Panc1 (cell line): Measurements from ENCODE around the gene ATP1A3. TPM values are rescaled to one million over a fixed set of nuclear protein-coding genes. Genes with fewer than 3 reads are reported as not detected.

ENCODE experiments used
- ATAC-seq: fragments of 200-7000 bp; cut with Tn5 transposase; 2 replicates; pipeline ENCODE4 v1.9.1; 2020; ENCODE audit warnings: mild to moderate bottlenecking, moderate library complexity
- BruUV-seq: library from RNA; stranded (reverse); fragments of 400-500 nt; replicated peaks from 2 replicates; lab custom pipeline; 2021; lab: Mats Ljungman, UMichigan
- CTCF ChIA-PET: fragments of 300-600 bp; sonication (Branson Sonifier 250); formaldehyde crosslinking; loops from one replicate; lab custom pipeline; 2022; ENCODE audit warnings: antibody characterized with exemption; lab: Charles Lee
- POLR2A ChIA-PET: fragments of 300-600 bp; sonication (Branson Sonifier 250); formaldehyde crosslinking; loops from one replicate; lab custom pipeline; 2022; ENCODE audit warnings: antibody characterized with exemption; lab: Charles Lee
- DNase-seq: peaks from one replicate; pipeline ENCODE4 v3.0.0-alpha.2; 2010; ENCODE audit warnings: low read depth, low spot score
- H3K27ac ChIP-seq: 2 replicates; pipeline ENCODE4 v1.5.1; 2011; ENCODE audit warnings: mild to moderate bottlenecking, low read length, inconsistent platforms
- H3K27me3 ChIP-seq: fragments of 200-500 bp; sonication (Bioruptor generic); 2 replicates; pipeline ENCODE4 v1.6.0; 2014; ENCODE audit warnings: low read length, inconsistent platforms; ENCODE audit not compliant: control insufficient read depth, insufficient read depth
- H3K36me3 ChIP-seq: fragments of 200-500 bp; sonication (Bioruptor generic); 2 replicates; pipeline ENCODE4 v1.5.1; 2014; ENCODE audit warnings: inconsistent platforms, mild to moderate bottlenecking, low read length, moderate library complexity; ENCODE audit not compliant: control insufficient read depth, insufficient read depth
- H3K4me1 ChIP-seq: 2 replicates; pipeline ENCODE4 v1.5.1; 2011; ENCODE audit warnings: inconsistent platforms, mild to moderate bottlenecking, low read length, moderate library complexity; ENCODE audit not compliant: control insufficient read depth, insufficient read depth
- H3K4me3 ChIP-seq, 2 experiments: 2 replicates each; pipeline ENCODE4 v1.5.1; 2011 to 2012; ENCODE audit warnings: low read depth in 2 of 2, low read length in 2 of 2, mild to moderate bottlenecking in 2 of 2, inconsistent platforms in 1 of 2, moderate library complexity in 1 of 2
- H3K9me3 ChIP-seq: fragments of 200-500 bp; sonication (Bioruptor generic); 2 replicates; pipeline ENCODE4 v1.5.1; 2014; ENCODE audit warnings: low read depth, mild to moderate bottlenecking, inconsistent platforms, low read length, moderate library complexity; ENCODE audit not compliant: control insufficient read depth, insufficient read depth
- POLR2AphosphoS5 ChIP-seq: IDR thresholded peaks from 2 replicates; pipeline ENCODE4 v1.6.1; 2012; ENCODE audit warnings: mild to moderate bottlenecking, low read depth, low read length, moderate library complexity
- SIN3A ChIP-seq: IDR thresholded peaks from 2 replicates; pipeline ENCODE4 v1.6.1; 2012; ENCODE audit warnings: low read depth, mild to moderate bottlenecking, low read length, moderate library complexity, borderline replicate concordance; ENCODE audit not compliant: insufficient read depth
- TCF7L2 ChIP-seq: IDR thresholded peaks from 2 replicates; pipeline ENCODE4 v1.6.1; 2011; ENCODE audit warnings: mild to moderate bottlenecking, low read depth, low read length, inconsistent platforms
- in situ Hi-C: cut with HindIII; loops from 2 replicates; pipeline ENCODE4 v1.10.0; 2016; ENCODE audit warnings: low sequenced_read_pairs, low pct_unique_long_range_greater_than_20kb
- intact Hi-C: fragments of 100-400 bp; cut with micrococcal nuclease; formaldehyde crosslinking; loops from one replicate; pipeline ENCODE4 v1.10.0; 2022; ENCODE audit not compliant: unreplicated experiment
- total RNA-seq: library from RNA; stranded (reverse); gene quantifications from one replicate; pipeline ENCODE4 v1.2.1, GENCODE V29; 2021; ENCODE audit not compliant: unreplicated experiment
- TF ChIP-seq, protein P1 (sequence below): fragments of 450-650 bp; IDR thresholded peaks from 2 replicates; pipeline ENCODE4 v1.5.1; 2017; ENCODE audit warnings: mild to moderate bottlenecking
- TF ChIP-seq, protein P2 (sequence below), 2 experiments: IDR thresholded peaks; 2 replicates each; pipeline ENCODE4 v1.6.1; 2011 to 2012; ENCODE audit warnings: low read depth in 2 of 2, control low read depth in 1 of 2, low read length in 1 of 2, mild to moderate bottlenecking in 1 of 2, moderate library complexity in 1 of 2; ENCODE audit not compliant: insufficient read depth in 1 of 2

Gene ATP1A3
- total RNA-seq, 1 experiment from 2014 or later: 4.9 TPM

DNA sequence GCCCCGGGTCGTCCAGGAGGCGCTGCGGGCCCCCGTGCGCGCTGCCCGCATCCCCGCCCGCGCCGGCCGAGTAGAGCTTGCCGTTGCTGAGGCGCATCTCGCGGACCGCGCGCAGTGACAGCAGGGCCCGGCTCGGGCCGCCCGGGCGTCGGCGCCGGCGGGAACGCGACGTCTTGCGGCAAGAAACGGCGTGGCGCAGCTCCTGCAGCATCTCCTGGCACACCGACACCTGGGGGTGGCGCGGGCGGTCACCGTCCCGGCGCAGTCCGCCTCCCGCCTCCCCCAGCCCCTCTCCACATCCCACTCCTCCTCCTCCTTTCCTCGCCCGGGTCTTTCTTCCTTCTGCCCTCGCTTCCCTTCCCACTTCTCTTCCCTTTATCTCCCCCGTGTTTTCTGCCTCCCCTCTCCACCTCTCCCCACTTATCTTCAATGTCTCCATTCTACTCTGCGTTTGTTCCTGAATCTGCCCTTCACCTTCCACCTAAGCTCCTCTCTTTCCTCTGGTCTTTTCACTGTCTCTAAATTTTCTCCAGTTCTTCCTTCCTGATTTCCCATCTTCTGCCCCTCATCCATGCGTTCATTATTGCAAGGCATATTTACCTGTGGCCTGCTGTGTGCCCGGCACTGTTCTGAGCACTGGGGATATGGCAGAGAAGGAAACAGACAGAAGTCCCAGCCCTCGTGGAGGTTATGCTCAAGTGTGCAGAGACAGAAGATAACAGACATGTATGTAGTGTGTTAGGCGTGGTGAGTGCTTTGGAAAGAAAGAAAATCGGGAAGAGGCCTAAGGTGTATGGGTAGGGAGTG, 5.2 kb upstream of the ATP1A3 start:
- H3K4me3 ChIP-seq: no peak overlapping the region
- intact Hi-C loops (no loop called here), in situ Hi-C loops (no loop called here)
- ATAC-seq (peak; percentile 35), DNase-seq (no peak)
- ChIA-PET POLR2A (interaction anchor here (1.2 kb wide), 1 partner anchor 36 kb away, joined by 3 read pairs; no protein-coding TSS in a partner anchor), CTCF (interaction anchor here (0.6 kb wide), 1 partner anchor 71 kb away, joined by 3 read pairs; the partner anchor contains the start of gene ERFL)
- no peaks in the 10 kb centered on the region for H3K36me3 ChIP-seq
- no peaks in the 10 kb centered on the region for H3K9me3 ChIP-seq
- H3K4me1 ChIP-seq: no peaks in the 10 kb centered on the region
- no TSS peak for BruUV-seq
- H3K27ac ChIP-seq: no peak overlapping the region
- H3K27me3 ChIP-seq: peaks cover 4% of the 10 kb centered on the region; the same call in 1 of the 2 replicates
- TF ChIP-seq POLR2AphosphoS5 (no peak), TCF7L2 (no peak), SIN3A (no peak)
- TF ChIP-seq, protein P1, sequence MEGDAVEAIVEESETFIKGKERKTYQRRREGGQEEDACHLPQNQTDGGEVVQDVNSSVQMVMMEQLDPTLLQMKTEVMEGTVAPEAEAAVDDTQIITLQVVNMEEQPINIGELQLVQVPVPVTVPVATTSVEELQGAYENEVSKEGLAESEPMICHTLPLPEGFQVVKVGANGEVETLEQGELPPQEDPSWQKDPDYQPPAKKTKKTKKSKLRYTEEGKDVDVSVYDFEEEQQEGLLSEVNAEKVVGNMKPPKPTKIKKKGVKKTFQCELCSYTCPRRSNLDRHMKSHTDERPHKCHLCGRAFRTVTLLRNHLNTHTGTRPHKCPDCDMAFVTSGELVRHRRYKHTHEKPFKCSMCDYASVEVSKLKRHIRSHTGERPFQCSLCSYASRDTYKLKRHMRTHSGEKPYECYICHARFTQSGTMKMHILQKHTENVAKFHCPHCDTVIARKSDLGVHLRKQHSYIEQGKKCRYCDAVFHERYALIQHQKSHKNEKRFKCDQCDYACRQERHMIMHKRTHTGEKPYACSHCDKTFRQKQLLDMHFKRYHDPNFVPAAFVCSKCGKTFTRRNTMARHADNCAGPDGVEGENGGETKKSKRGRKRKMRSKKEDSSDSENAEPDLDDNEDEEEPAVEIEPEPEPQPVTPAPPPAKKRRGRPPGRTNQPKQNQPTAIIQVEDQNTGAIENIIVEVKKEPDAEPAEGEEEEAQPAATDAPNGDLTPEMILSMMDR: no peak
- TF ChIP-seq, protein P2, sequence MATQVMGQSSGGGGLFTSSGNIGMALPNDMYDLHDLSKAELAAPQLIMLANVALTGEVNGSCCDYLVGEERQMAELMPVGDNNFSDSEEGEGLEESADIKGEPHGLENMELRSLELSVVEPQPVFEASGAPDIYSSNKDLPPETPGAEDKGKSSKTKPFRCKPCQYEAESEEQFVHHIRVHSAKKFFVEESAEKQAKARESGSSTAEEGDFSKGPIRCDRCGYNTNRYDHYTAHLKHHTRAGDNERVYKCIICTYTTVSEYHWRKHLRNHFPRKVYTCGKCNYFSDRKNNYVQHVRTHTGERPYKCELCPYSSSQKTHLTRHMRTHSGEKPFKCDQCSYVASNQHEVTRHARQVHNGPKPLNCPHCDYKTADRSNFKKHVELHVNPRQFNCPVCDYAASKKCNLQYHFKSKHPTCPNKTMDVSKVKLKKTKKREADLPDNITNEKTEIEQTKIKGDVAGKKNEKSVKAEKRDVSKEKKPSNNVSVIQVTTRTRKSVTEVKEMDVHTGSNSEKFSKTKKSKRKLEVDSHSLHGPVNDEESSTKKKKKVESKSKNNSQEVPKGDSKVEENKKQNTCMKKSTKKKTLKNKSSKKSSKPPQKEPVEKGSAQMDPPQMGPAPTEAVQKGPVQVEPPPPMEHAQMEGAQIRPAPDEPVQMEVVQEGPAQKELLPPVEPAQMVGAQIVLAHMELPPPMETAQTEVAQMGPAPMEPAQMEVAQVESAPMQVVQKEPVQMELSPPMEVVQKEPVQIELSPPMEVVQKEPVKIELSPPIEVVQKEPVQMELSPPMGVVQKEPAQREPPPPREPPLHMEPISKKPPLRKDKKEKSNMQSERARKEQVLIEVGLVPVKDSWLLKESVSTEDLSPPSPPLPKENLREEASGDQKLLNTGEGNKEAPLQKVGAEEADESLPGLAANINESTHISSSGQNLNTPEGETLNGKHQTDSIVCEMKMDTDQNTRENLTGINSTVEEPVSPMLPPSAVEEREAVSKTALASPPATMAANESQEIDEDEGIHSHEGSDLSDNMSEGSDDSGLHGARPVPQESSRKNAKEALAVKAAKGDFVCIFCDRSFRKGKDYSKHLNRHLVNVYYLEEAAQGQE (IDR thresholded peaks at IDR 0.05; ENCODE audit: insufficient read depth in 1 of 2, low read depth in 2 of 2, low read length in 1 of 2): no peak

DNA sequence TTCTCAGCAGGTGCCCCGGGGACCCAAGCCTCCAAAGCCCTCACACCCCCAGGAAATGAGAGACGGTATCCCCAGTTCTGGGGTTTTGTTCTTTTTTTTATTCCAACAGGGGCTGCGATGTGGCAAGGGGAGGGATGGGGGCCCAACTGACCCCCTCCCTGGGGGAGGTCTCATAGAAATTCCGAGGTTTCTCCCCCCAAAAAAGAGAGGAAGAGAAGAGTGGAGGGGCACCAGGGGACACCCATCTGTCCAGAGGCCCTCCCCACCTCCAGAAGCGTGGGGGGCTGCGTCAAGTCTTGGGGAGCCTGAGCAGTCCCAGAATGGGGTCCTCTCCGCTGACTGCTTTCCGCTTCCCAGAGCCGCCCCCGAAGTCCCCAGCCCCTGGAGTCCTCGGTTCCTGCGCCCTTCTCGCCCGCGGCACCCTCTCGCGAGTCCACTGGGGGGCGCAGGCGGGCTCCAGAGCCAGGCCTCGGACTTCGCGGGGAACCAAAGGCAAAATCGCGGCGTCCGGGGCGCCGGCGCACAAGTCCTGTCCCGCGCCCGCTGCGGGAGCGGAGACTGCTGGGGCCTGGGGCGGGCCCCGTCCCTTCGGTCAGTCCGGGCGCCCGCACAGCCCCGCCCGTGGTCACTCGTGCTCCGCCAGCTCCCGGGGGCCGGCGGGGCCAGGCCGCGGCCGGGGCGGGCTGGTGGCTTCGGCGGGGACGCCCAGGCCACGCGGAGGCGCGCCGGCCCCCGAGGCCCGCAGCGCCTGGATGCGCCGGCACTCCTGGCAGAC, 4.4 kb upstream of the ATP1A3 start:
- Histone ChIP-seq H3K4me3 (peak overlapping the region in 1 of 2 experiments; percentile 13; a peak in 1 of 4 replicates), H3K36me3 (no peaks in the 10 kb centered on the region; the same call in 1 of the 2 replicates), H3K27ac (no peak overlapping the region), H3K4me1 (no peaks in the 10 kb centered on the region), H3K27me3 (peaks cover 4% of the 10 kb centered on the region; the same call in 1 of the 2 replicates), H3K9me3 (no peaks in the 10 kb centered on the region)
- ChIA-PET POLR2A (no interaction called here), CTCF (interaction anchor here (0.6 kb wide), 1 partner anchor 70 kb away, joined by 3 read pairs; the partner anchor contains the start of gene ERFL)
- intact Hi-C loops (no loop called here), in situ Hi-C loops (no loop called here)
- ATAC-seq (peak; percentile 63), DNase-seq (no peak)
- no TSS peak for BruUV-seq
- TF ChIP-seq, protein P1: peak; percentile 88
- TF ChIP-seq TCF7L2: no peak
- TF ChIP-seq POLR2AphosphoS5: no peak
- TF ChIP-seq, protein P2 (IDR thresholded peaks at IDR 0.05; ENCODE audit: insufficient read depth in 1 of 2, low read depth in 2 of 2, low read length in 1 of 2): peak in 1 of 2 experiments; percentile 35; a peak in 2 of 4 replicates
- no peak for TF ChIP-seq SIN3A
